ENCODE data around the gene MORC2.

GRCh38 chr22:30968924-30969531, 454 bp upstream of the MORC2 start, which contains the start of gene TUG1:
- TF ChIP-seq ZBTB33 (IDR thresholded peaks at IDR 0.05) (no peak), SP1 (IDR thresholded peaks at IDR 0.05) (peak; percentile 81), RAD21 (IDR thresholded peaks at IDR 0.05) (peak in 1 of 2 donors; percentile 27), MAX (IDR thresholded peaks at IDR 0.05) (peak; percentile 89), CTCF (IDR thresholded peaks at IDR 0.05; ENCODE audit: low read depth, low read length, missing input control) (no peak), TAF1 (conservative IDR thresholded peaks at IDR 0.05) (peak; percentile 40), YY1 (IDR thresholded peaks at IDR 0.05) (peak; percentile 97), GABPA (IDR thresholded peaks at IDR 0.05 in 1 of 2, conservative IDR thresholded peaks at IDR 0.05 in 1 of 2) (peak; percentile 63 to 90)
